HuH-7 (cell line): Measurements from ENCODE around the gene LRRC36.

ENCODE experiments used
- DNase-seq: peaks from one replicate; pipeline ENCODE4 v3.0.0; 2011; ENCODE audit warnings: low spot score

The LRRC36 gene

GRCh38 chr16:67424261-67424615 is 97.6 kb downstream of the LRRC36 start:
- DNase-seq, result no peak

- no peak for DNase-seq
These were observed 98.4 kb downstream of the LRRC36 start for GRCh38 chr16:67425061-67425460.

GRCh38 chr16:67425580-67425979 is 99.0 kb downstream of the LRRC36 start:
- DNase-seq, result no peak

GRCh38 chr16:67426022-67426421 is 99.4 kb downstream of the LRRC36 start:
- DNase-seq, result no peak

GRCh38 chr16:67426950-67427349 is 100.3 kb downstream of the LRRC36 start:
- no peak for DNase-seq

GRCh38 chr16:67428146-67428731 is 101.6 kb downstream of the LRRC36 start:
- DNase-seq, result peak; percentile 91

- DNase-seq, result no peak
These were observed 102.6 kb downstream of the LRRC36 start for GRCh38 chr16:67429053-67429798.

- DNase-seq, result no peak
These were observed 103.3 kb downstream of the LRRC36 start for GRCh38 chr16:67429799-67430503.

GRCh38 chr16:67430504-67430976 is 103.9 kb downstream of the LRRC36 start:
- peak; percentile 41 for DNase-seq

- DNase-seq, result peak; percentile 89
These were observed 104.6 kb downstream of the LRRC36 start, which contains the start of gene HSD11B2 for GRCh38 chr16:67430977-67431774. TSS of gene HSD11B2 (plus strand) at chr16:67431121. CDS start at chr16:67431249, 128 bp downstream.

- DNase-seq, result peak; percentile 46
These were observed 105.3 kb downstream of the LRRC36 start for GRCh38 chr16:67431775-67432505.

GRCh38 chr16:67432506-67432890 is 105.9 kb downstream of the LRRC36 start:
- no peak for DNase-seq

- DNase-seq, result no peak
These were observed 106.6 kb downstream of the LRRC36 start for GRCh38 chr16:67433131-67433719.
